Peyer's patch (tissue), 4 donors: ENCODE measurements around the gene CNTNAP2.
"Not testable (repeated sequence)": the region's sequence is repeated elsewhere in the genome, so short reads cannot be mapped to it uniquely, and the experiment has no call there.

ENCODE experiments used
- POLR2A ChIP-seq, 2 donors: fragments of 450-650 bp; IDR thresholded peaks; one replicate each; pipeline ENCODE4 v1.5.1; 2017; ENCODE audit warnings: antibody characterized with exemption in 2 of 2, mild to moderate bottlenecking in 2 of 2, moderate library complexity in 2 of 2
- TF ChIP-seq, protein P1 (sequence below), 6 experiments: fragments of 450-650 bp in 4 of 6; fragments of 200-600 bp in 2 of 6; sonication (generic) in 1 of 6; IDR thresholded peaks; one replicate each; pipeline ENCODE4 v1.5.1; 2017 to 2019; ENCODE audit warnings: antibody characterized with exemption in 6 of 6, mild to moderate bottlenecking in 3 of 6, moderate library complexity in 1 of 6

DNA sequence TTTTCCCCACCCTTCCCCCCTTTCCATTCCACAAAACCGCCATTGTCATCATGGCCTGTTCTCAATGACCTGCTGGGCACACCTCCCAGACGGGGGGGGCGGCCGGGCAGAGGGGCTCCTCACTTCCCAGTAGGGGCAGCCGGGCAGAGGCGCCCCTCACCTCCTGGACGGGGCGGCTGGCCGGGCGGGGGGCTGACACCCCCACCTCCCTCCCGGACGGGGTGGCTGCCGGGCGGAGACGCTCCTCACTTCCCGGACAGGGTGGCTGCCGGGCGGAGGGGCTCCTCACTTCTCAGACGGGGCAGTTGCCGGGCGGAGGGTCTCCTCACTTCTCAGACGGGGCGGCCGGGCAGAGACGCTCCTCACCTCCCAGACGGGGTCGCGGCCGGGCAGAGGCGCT lies 1685.2 kb downstream of the CNTNAP2 start:
- TF ChIP-seq, protein P1, sequence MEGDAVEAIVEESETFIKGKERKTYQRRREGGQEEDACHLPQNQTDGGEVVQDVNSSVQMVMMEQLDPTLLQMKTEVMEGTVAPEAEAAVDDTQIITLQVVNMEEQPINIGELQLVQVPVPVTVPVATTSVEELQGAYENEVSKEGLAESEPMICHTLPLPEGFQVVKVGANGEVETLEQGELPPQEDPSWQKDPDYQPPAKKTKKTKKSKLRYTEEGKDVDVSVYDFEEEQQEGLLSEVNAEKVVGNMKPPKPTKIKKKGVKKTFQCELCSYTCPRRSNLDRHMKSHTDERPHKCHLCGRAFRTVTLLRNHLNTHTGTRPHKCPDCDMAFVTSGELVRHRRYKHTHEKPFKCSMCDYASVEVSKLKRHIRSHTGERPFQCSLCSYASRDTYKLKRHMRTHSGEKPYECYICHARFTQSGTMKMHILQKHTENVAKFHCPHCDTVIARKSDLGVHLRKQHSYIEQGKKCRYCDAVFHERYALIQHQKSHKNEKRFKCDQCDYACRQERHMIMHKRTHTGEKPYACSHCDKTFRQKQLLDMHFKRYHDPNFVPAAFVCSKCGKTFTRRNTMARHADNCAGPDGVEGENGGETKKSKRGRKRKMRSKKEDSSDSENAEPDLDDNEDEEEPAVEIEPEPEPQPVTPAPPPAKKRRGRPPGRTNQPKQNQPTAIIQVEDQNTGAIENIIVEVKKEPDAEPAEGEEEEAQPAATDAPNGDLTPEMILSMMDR (IDR thresholded peaks at IDR 0.05): not testable (repeated sequence)
- TF ChIP-seq POLR2A (IDR thresholded peaks at IDR 0.05): not testable (repeated sequence)
